BLaER1 treated with 17β-estradiol and CSF1 and Interleukin-3, amounts not matched to agents 10 nM and 100 nM (cell line): ENCODE measurements around the gene SLX4IP.

ENCODE experiments used
- H3K27ac ChIP-seq, 11 experiments: shearing (Covaris generic); formaldehyde crosslinking; 2 replicates each; pipeline ENCODE4 v1.8.1; 2022
- H3K27me3 ChIP-seq, 11 experiments: shearing (Covaris generic); formaldehyde crosslinking; 2 replicates each; pipeline ENCODE4 v1.8.1; 2022
- H3K36me3 ChIP-seq, 11 experiments: shearing (Covaris generic); formaldehyde crosslinking; 2 replicates each; pipeline ENCODE4 v1.8.1; 2022
- H3K4me1 ChIP-seq, 10 experiments: shearing (Covaris generic); formaldehyde crosslinking; 2 replicates each; pipeline ENCODE4 v1.8.1; 2022
- H3K4me2 ChIP-seq, 11 experiments: shearing (Covaris generic); formaldehyde crosslinking; 2 replicates each; pipeline ENCODE4 v1.8.1; 2022
- H3K4me3 ChIP-seq, 10 experiments: shearing (Covaris generic); formaldehyde crosslinking; 2 replicates each; pipeline ENCODE4 v1.8.1; 2022
- H3K9ac ChIP-seq, 11 experiments: shearing (Covaris generic); formaldehyde crosslinking; 2 replicates each; pipeline ENCODE4 v1.8.1; 2022
- H3K9me3 ChIP-seq, 11 experiments: shearing (Covaris generic); formaldehyde crosslinking; replicated peaks in 1 of 11; 2 replicates each; pipeline ENCODE4 v1.8.1; 2022
- H4K20me1 ChIP-seq, 11 experiments: shearing (Covaris generic); formaldehyde crosslinking; 2 replicates each; pipeline ENCODE4 v1.8.1; 2022
- Cebpa-rat ChIP-seq, 11 experiments: shearing (Covaris generic); IDR thresholded peaks; 2 replicates each; pipeline ENCODE4 v1.8.1; 2022

Gene SLX4IP

GRCh38 chr20:10649797-10650160 is 214.7 kb downstream of the SLX4IP start:
- H3K36me3 ChIP-seq: peaks cover 0 to 91% (median 33%) of the 10 kb centered on the region in 11 experiments; a peak in 13 of 22 replicates
- H3K9ac ChIP-seq: no peak overlapping the region

GRCh38 chr20:10651227-10651990 is 216.3 kb downstream of the SLX4IP start:
- Histone ChIP-seq H3K36me3 (peaks cover 0 to 91% (median 18%) of the 10 kb centered on the region in 11 experiments; a peak in 11 of 22 replicates), H4K20me1 (peaks cover 0 to 55% (median 0%) of the 10 kb centered on the region in 11 experiments; a peak in 6 of 22 replicates)

More at GRCh38 chr20:10649797-10650160, 214.7 kb downstream of the SLX4IP start:
- H3K4me3 ChIP-seq: no peak overlapping the region
- no peak for TF ChIP-seq Cebpa-rat (IDR thresholded peaks at IDR 0.05)
- H4K20me1 ChIP-seq: peaks cover 0 to 48% (median 0%) of the 10 kb centered on the region in 11 experiments; a peak in 6 of 22 replicates
- no peak overlapping the region for H3K27ac ChIP-seq
- no peaks in the 10 kb centered on the region for H3K9me3 ChIP-seq
- 0 out of 22 replicates have a peak overlapping the region, but pooled peaks of 1 of the 11 experiments have one; percentile 6 for H3K4me2 ChIP-seq
- H3K27me3 ChIP-seq: peaks cover 0 to 12% (median 5%) of the 10 kb centered on the region in 11 experiments; a peak in 8 of 22 replicates
- peaks cover 4 to 36% (median 28%) of the 10 kb centered on the region in 10 experiments; a peak in 17 of 20 replicates for H3K4me1 ChIP-seq

GRCh38 chr20:10652185-10652584 is 217.1 kb downstream of the SLX4IP start:
- no peak overlapping the region for H3K4me2 ChIP-seq
- H3K36me3 ChIP-seq: peaks cover 0 to 91% (median 15%) of the 10 kb centered on the region in 11 experiments; a peak in 12 of 22 replicates
- H3K4me1 ChIP-seq: peaks cover 4 to 35% (median 27%) of the 10 kb centered on the region in 10 experiments; a peak in 17 of 20 replicates
- TF ChIP-seq Cebpa-rat (IDR thresholded peaks at IDR 0.05): no peak
- H3K4me3 ChIP-seq: no peak overlapping the region
- no peaks in the 10 kb centered on the region for H3K9me3 ChIP-seq
- no peak overlapping the region for H3K27ac ChIP-seq
- peaks cover 0 to 12% (median 5%) of the 10 kb centered on the region in 11 experiments; a peak in 8 of 22 replicates for H3K27me3 ChIP-seq
- H3K9ac ChIP-seq: no peak overlapping the region
- H4K20me1 ChIP-seq: peaks cover 0 to 51% (median 0%) of the 10 kb centered on the region in 11 experiments; a peak in 6 of 22 replicates

More at GRCh38 chr20:10651227-10651990, 216.3 kb downstream of the SLX4IP start:
- H3K4me2 ChIP-seq: peak overlapping the region in 7 of 11 experiments; percentile 1 to 24 (median 15); a peak in 8 of 22 replicates
- H3K4me3 ChIP-seq: no peak overlapping the region
- no peak for TF ChIP-seq Cebpa-rat (IDR thresholded peaks at IDR 0.05)
- H3K9me3 ChIP-seq: no peaks in the 10 kb centered on the region
- no peak overlapping the region for H3K27ac ChIP-seq
- no peak overlapping the region for H3K9ac ChIP-seq
- peaks cover 4 to 35% (median 27%) of the 10 kb centered on the region in 10 experiments; a peak in 17 of 20 replicates for H3K4me1 ChIP-seq
- H3K27me3 ChIP-seq: peaks cover 0 to 12% (median 5%) of the 10 kb centered on the region in 11 experiments; a peak in 8 of 22 replicates

GRCh38 chr20:10652660-10653261 is 217.7 kb downstream of the SLX4IP start:
- H3K36me3 ChIP-seq: peaks cover 0 to 91% (median 14%) of the 10 kb centered on the region in 11 experiments; a peak in 12 of 22 replicates
- H4K20me1 ChIP-seq: peaks cover 0 to 47% (median 0%) of the 10 kb centered on the region in 11 experiments; a peak in 6 of 22 replicates
- H3K4me2 ChIP-seq: no peak overlapping the region
- H3K4me1 ChIP-seq: peaks cover 4 to 34% (median 26%) of the 10 kb centered on the region in 10 experiments; a peak in 17 of 20 replicates
- no peaks in the 10 kb centered on the region for H3K9me3 ChIP-seq
- TF ChIP-seq Cebpa-rat (IDR thresholded peaks at IDR 0.05): no peak
- no peak overlapping the region for H3K9ac ChIP-seq
- H3K4me3 ChIP-seq: no peak overlapping the region
- no peak overlapping the region for H3K27ac ChIP-seq
- peaks cover 0 to 10% (median 4%) of the 10 kb centered on the region in 11 experiments; a peak in 8 of 22 replicates for H3K27me3 ChIP-seq

GRCh38 chr20:10653599-10654249 is 218.6 kb downstream of the SLX4IP start:
- H3K36me3 ChIP-seq: peaks cover 0 to 91% (median 18%) of the 10 kb centered on the region in 11 experiments; a peak in 11 of 22 replicates
- peaks cover 4 to 24% (median 18%) of the 10 kb centered on the region in 10 experiments; a peak in 17 of 20 replicates for H3K4me1 ChIP-seq
- no peak overlapping the region for H3K4me3 ChIP-seq
- no peak overlapping the region for H3K9ac ChIP-seq
- peak overlapping the region in 9 of 11 experiments; percentile 2 to 39 (median 15); a peak in 12 of 22 replicates for H3K4me2 ChIP-seq
- H4K20me1 ChIP-seq: peaks cover 0 to 38% (median 0%) of the 10 kb centered on the region in 11 experiments; a peak in 6 of 22 replicates
- H3K27me3 ChIP-seq: peaks cover 0 to 8% (median 0%) of the 10 kb centered on the region in 11 experiments; a peak in 5 of 22 replicates
- TF ChIP-seq Cebpa-rat (IDR thresholded peaks at IDR 0.05): no peak
- no peak overlapping the region for H3K27ac ChIP-seq
- H3K9me3 ChIP-seq: no peaks in the 10 kb centered on the region

GRCh38 chr20:10654250-10654610 is 219.1 kb downstream of the SLX4IP start:
- Histone ChIP-seq H3K9ac (no peak overlapping the region), H3K27me3 (peaks cover 0 to 7% (median 0%) of the 10 kb centered on the region in 11 experiments; a peak in 5 of 22 replicates), H3K4me2 (peak overlapping the region in 6 of 11 experiments; percentile 2 to 39 (median 16); a peak in 9 of 22 replicates), H3K27ac (no peak overlapping the region), H3K9me3 (no peaks in the 10 kb centered on the region), H3K4me1 (peaks cover 4 to 19% (median 13%) of the 10 kb centered on the region in 10 experiments; a peak in 17 of 20 replicates), H3K36me3 (peaks cover 0 to 91% (median 18%) of the 10 kb centered on the region in 11 experiments; a peak in 11 of 22 replicates), H3K4me3 (no peak overlapping the region), H4K20me1 (peaks cover 0 to 37% (median 0%) of the 10 kb centered on the region in 11 experiments; a peak in 6 of 22 replicates)
- TF ChIP-seq Cebpa-rat (IDR thresholded peaks at IDR 0.05): no peak

GRCh38 chr20:10654630-10655029 is 219.5 kb downstream of the SLX4IP start:
- no peak overlapping the region for H3K4me2 ChIP-seq

More at GRCh38 chr20:10654630-10655029, 219.5 kb downstream of the SLX4IP start:
- H3K36me3 ChIP-seq: peaks cover 0 to 89% (median 18%) of the 10 kb centered on the region in 11 experiments; a peak in 11 of 22 replicates
- no peaks in the 10 kb centered on the region for H3K9me3 ChIP-seq
- no peak overlapping the region for H3K4me3 ChIP-seq
- no peak overlapping the region for H3K27ac ChIP-seq
- H3K27me3 ChIP-seq: peaks cover 0 to 4% (median 0%) of the 10 kb centered on the region in 11 experiments; a peak in 4 of 22 replicates
- TF ChIP-seq Cebpa-rat (IDR thresholded peaks at IDR 0.05): no peak
- peaks cover 0 to 38% (median 0%) of the 10 kb centered on the region in 11 experiments; a peak in 6 of 22 replicates for H4K20me1 ChIP-seq
- no peak overlapping the region for H3K9ac ChIP-seq
- H3K4me1 ChIP-seq: peaks cover 4 to 17% (median 12%) of the 10 kb centered on the region in 10 experiments; a peak in 16 of 20 replicates
